ENCODE data around the gene ADGRV1. TPM values are rescaled to one million over a fixed set of nuclear protein-coding genes. Genes with fewer than 3 reads are reported as not detected.

The ADGRV1 gene
- total and polyA plus RNA-seq, 3 donors from 2014 or later = 10.8 to 18.0 (median 12.6) TPM

DNA sequence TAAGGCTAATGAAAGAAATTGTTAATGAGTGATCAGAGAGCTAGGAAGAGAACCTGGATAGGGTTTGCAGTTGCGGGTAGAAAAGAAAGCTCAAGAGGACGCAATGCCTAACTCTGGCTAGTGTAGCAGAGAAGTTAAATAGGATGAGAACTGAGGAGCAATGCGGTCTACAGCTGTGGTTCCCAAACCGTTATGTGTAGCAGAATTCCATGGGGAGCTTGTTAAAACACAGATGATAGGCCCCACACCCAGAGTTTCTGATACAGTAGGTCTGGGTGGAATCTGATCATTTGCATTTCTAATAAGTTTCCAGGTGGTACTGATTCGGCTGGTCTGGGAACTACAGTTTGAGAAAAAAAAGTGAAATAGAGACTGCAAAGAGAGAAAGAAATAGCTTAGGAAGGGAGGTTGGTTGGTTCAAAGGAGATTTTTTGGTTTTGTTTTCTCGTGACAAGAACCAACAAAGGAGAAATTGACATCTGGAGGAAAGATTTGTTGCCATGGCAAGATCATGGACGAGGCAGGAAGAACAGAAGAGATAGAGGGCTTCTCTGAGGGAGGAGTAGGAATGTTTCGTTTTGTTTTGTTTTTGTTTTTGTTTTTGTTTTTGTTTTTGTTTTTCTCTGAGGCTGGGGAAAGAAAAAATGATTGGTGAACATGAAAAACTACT is 548.4 kb downstream of the ADGRV1 start:
- no peak for DNase-seq
- no peaks in the 10 kb centered on the region for H3K36me3 ChIP-seq (ENCODE audit: low read depth, missing control alignments)
- H3K9me3 ChIP-seq = no peaks in the 10 kb centered on the region
- no peaks in the 10 kb centered on the region for H3K27me3 ChIP-seq
- H3K27ac ChIP-seq = no peak overlapping the region
- WGBS, 2 donors = 65 to 66% methylated on average over 8 of the region's 8 CpGs
- intact Hi-C loops (cut with DNase I; ENCODE audit: low total_unique reads) = no loop called here
- no peak overlapping the region for H3K4me3 ChIP-seq
- TF ChIP-seq POLR2A (IDR thresholded peaks at IDR 0.05) = no peak
- TF ChIP-seq, protein P1, sequence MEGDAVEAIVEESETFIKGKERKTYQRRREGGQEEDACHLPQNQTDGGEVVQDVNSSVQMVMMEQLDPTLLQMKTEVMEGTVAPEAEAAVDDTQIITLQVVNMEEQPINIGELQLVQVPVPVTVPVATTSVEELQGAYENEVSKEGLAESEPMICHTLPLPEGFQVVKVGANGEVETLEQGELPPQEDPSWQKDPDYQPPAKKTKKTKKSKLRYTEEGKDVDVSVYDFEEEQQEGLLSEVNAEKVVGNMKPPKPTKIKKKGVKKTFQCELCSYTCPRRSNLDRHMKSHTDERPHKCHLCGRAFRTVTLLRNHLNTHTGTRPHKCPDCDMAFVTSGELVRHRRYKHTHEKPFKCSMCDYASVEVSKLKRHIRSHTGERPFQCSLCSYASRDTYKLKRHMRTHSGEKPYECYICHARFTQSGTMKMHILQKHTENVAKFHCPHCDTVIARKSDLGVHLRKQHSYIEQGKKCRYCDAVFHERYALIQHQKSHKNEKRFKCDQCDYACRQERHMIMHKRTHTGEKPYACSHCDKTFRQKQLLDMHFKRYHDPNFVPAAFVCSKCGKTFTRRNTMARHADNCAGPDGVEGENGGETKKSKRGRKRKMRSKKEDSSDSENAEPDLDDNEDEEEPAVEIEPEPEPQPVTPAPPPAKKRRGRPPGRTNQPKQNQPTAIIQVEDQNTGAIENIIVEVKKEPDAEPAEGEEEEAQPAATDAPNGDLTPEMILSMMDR (IDR thresholded peaks at IDR 0.05) = no peak
- no peaks in the 10 kb centered on the region for H3K4me1 ChIP-seq

DNA sequence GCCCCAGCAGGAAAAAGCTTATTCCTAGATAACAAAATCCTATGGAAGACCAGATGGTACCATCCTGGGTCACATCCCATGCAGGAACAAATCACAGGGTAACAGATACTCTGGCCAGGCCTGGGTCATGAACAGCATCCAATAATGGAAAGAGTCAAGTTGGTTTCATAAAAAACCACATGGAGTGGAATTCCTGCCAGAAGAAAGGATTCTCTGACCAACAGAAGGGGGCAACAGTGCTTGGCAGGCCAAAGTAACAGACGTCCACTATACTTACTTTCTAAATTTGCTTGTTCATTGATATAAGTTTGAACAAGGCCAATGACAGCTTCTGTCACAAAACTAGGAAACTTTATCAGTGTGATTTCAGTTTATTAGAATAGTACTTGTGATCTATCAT is 551.0 kb downstream of the ADGRV1 start:
- TF ChIP-seq, protein P1 (IDR thresholded peaks at IDR 0.05) = no peak
- no peak for TF ChIP-seq POLR2A (IDR thresholded peaks at IDR 0.05)
- no peaks in the 10 kb centered on the region for H3K9me3 ChIP-seq
- intact Hi-C loops (cut with DNase I; ENCODE audit: low total_unique reads) = no loop called here
- no peak overlapping the region for H3K4me3 ChIP-seq
- H3K27me3 ChIP-seq = no peaks in the 10 kb centered on the region
- H3K36me3 ChIP-seq (ENCODE audit: low read depth, missing control alignments) = no peaks in the 10 kb centered on the region
- no peak for DNase-seq
- WGBS, 2 donors = 52 to 58% methylated on average over 1 of the region's 1 CpG
- H3K27ac ChIP-seq = no peak overlapping the region
- no peaks in the 10 kb centered on the region for H3K4me1 ChIP-seq

DNA sequence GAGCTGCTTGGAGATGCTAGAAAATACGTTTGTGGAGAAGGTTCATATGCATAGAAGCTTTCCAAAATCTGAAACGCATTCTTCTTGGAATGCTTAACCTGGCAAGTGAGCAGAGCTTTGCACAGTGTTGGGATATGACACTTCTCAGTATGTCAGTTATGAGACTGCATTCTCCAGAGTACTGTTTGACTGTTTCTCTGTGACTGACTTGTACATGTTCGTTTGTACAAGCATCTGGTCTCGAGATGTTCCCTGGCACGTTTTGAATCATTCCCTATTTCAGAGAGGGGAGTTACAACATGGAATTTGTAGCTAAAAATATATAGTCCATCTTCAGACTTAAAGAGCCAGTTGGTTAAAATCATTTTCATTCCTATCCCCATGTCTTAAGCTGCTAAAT is 552.1 kb downstream of the ADGRV1 start:
- Histone ChIP-seq H3K27ac (no peak overlapping the region), H3K36me3 (ENCODE audit: low read depth, missing control alignments) (no peaks in the 10 kb centered on the region), H3K4me1 (no peaks in the 10 kb centered on the region), H3K9me3 (no peaks in the 10 kb centered on the region), H3K4me3 (no peak overlapping the region), H3K27me3 (no peaks in the 10 kb centered on the region)
- no peak for DNase-seq
- intact Hi-C loops (cut with DNase I; ENCODE audit: low total_unique reads) = no loop called here
- TF ChIP-seq, protein P1 (IDR thresholded peaks at IDR 0.05) = no peak
- no peak for TF ChIP-seq POLR2A (IDR thresholded peaks at IDR 0.05)
- 25 to 46% methylated on average over 5 of the region's 5 CpGs for WGBS, 2 donors

DNA sequence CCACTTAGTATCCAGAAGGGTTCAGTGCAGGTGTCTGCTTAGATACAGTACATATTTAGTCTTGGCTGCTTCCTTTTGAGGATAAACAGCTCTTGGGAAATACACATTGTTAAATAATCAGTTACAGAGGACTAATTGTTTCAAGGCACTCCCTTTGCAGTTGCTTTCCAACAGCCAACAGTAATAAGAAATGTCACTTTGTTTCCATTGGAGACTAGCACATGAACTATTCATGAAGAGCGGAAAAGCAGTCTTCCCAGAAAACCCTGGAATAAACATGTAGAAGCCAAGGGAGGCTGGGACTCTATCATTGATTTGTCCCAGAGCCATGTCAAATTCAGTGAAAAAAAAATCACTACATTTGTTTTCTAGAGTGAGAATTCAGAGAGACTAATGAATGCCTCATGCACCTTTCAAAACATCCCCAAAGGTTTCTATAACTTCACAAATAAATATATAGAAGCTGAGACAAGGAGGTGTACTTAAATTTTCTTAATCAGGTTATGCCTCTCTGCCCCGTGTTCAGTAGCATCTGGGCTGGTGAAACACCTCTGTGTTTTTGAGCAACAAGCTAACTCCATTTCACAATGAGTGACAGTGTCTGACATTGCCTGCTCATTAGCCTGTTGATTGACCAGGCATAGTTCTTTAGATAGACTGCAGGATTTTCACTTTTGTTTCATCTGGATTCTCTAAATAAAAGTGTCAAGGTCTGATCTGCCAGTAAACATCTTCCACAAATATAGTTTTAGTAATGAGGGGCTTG is 553.1 kb downstream of the ADGRV1 start:
- no peak for DNase-seq
- H3K4me3 ChIP-seq = no peak overlapping the region
- WGBS, 2 donors = 68 to 71% methylated on average over 2 of the region's 2 CpGs
- no peaks in the 10 kb centered on the region for H3K9me3 ChIP-seq
- no peaks in the 10 kb centered on the region for H3K36me3 ChIP-seq (ENCODE audit: low read depth, missing control alignments)
- no peaks in the 10 kb centered on the region for H3K4me1 ChIP-seq
- H3K27me3 ChIP-seq = no peaks in the 10 kb centered on the region
- H3K27ac ChIP-seq = no peak overlapping the region
- no peak for TF ChIP-seq POLR2A (IDR thresholded peaks at IDR 0.05)
- TF ChIP-seq, protein P1 (IDR thresholded peaks at IDR 0.05) = no peak
- intact Hi-C loops (cut with DNase I; ENCODE audit: low total_unique reads) = no loop called here
